Neural progenitor cell (in vitro differentiated cells): Measurements from ENCODE around the gene SHLD1. TPM values are rescaled to one million over a fixed set of nuclear protein-coding genes. Genes with fewer than 3 reads are reported as not detected.
A peak's percentile ranks its signal among the peaks of the same experiment; 100 is the strongest.

ENCODE experiments used
- DNase-seq: peaks from one replicate; pipeline ENCODE4 v3.0.0-alpha.2; 2016; ENCODE audit warnings: low spot score
- H2AFZ ChIP-seq: fragments of 200-600 bp; sonication (generic); replicated peaks from 2 replicates; pipeline ENCODE4 v1.6.1; 2016; ENCODE audit warnings: antibody characterized with exemption
- H3F3A ChIP-seq: fragments of 200-600 bp; sonication (generic); 2 replicates; pipeline ENCODE4 v1.6.1; 2016; ENCODE audit warnings: antibody characterized with exemption, low read depth
- H3K27ac ChIP-seq: fragments of 200-600 bp; sonication (generic); 2 replicates; pipeline ENCODE4 v1.5.1; 2016; ENCODE audit warnings: mild to moderate bottlenecking
- H3K27me3 ChIP-seq: fragments of 200-600 bp; sonication (generic); 2 replicates; pipeline ENCODE4 v1.6.1; 2016; ENCODE audit warnings: mild to moderate bottlenecking, moderate library complexity
- H3K36me3 ChIP-seq: fragments of 200-600 bp; sonication (generic); 2 replicates; pipeline ENCODE4 v1.5.1; 2016
- H3K4me1 ChIP-seq: fragments of 200-600 bp; sonication (generic); 2 replicates; pipeline ENCODE4 v1.6.1; 2016; ENCODE audit warnings: mixed run types
- H3K4me2 ChIP-seq: fragments of 200-600 bp; sonication (generic); 2 replicates; pipeline ENCODE4 v1.6.1; 2016
- H3K4me3 ChIP-seq: fragments of 200-600 bp; sonication (generic); 2 replicates; pipeline ENCODE4 v1.5.1; 2016
- H3K79me2 ChIP-seq: fragments of 200-600 bp; sonication (generic); 2 replicates; pipeline ENCODE4 v1.6.1; 2016; ENCODE audit warnings: low read depth
- H3K9ac ChIP-seq: fragments of 200-600 bp; sonication (generic); 2 replicates; pipeline ENCODE4 v1.6.1; 2016
- H3K9me3 ChIP-seq: fragments of 200-600 bp; sonication (generic); 2 replicates; pipeline ENCODE4 v1.5.1; 2016; ENCODE audit warnings: low read depth
- H4K20me1 ChIP-seq: fragments of 200-600 bp; sonication (generic); 2 replicates; pipeline ENCODE4 v1.6.1; 2016; ENCODE audit warnings: low read depth
- H3K27ac Mint-ChIP-seq: 3 replicates; pipeline ENCODE4 v1.8.0; 2021; ENCODE audit warnings: mixed read lengths
- H3K27me3 Mint-ChIP-seq: 2 replicates; pipeline ENCODE4 v1.8.0; 2022; ENCODE audit warnings: low read depth, mild to moderate bottlenecking, inconsistent platforms, moderate library complexity, mixed read lengths; ENCODE audit not compliant: insufficient read depth
- H3K36me3 Mint-ChIP-seq: 3 replicates; pipeline ENCODE4 v1.8.0; 2021; ENCODE audit warnings: mixed read lengths
- H3K4me1 Mint-ChIP-seq: 3 replicates; pipeline ENCODE4 v1.8.0; 2021; ENCODE audit warnings: mixed read lengths
- H3K4me3 Mint-ChIP-seq: 3 replicates; pipeline ENCODE4 v1.8.0; 2021; ENCODE audit warnings: mild to moderate bottlenecking, moderate library complexity, mixed read lengths
- H3K9me3 Mint-ChIP-seq: 3 replicates; pipeline ENCODE4 v1.8.0; 2020; ENCODE audit warnings: mixed read lengths
- EZH2 ChIP-seq: fragments of 200-600 bp; sonication (generic); IDR thresholded peaks from 2 replicates; pipeline ENCODE4 v1.6.1; 2017; ENCODE audit warnings: antibody characterized with exemption, mild to moderate bottlenecking, moderate library complexity
- EZH2phosphoT487 ChIP-seq: fragments of 200-600 bp; sonication (generic); IDR thresholded peaks from 2 replicates; pipeline ENCODE4 v1.6.1; 2017; ENCODE audit warnings: antibody characterized with exemption
- total RNA-seq: library from RNA; depleted of rRNA; stranded (reverse); fragments of >200 nt; gene quantifications from 2 replicates; pipeline ENCODE4 v1.2.3, GENCODE V29; 2015; ENCODE audit warnings: low replicate concordance
- TF ChIP-seq, protein P1 (sequence below): fragments of 200-600 bp; sonication (generic); IDR thresholded peaks from 2 replicates; pipeline ENCODE4 v1.5.1; 2017; ENCODE audit warnings: antibody characterized with exemption, mild to moderate bottlenecking

SHLD1 gene
- total RNA-seq, 1 donor from 2014 or later: 9.0 TPM

- no peak for TF ChIP-seq EZH2phosphoT487
- TF ChIP-seq, protein P1, sequence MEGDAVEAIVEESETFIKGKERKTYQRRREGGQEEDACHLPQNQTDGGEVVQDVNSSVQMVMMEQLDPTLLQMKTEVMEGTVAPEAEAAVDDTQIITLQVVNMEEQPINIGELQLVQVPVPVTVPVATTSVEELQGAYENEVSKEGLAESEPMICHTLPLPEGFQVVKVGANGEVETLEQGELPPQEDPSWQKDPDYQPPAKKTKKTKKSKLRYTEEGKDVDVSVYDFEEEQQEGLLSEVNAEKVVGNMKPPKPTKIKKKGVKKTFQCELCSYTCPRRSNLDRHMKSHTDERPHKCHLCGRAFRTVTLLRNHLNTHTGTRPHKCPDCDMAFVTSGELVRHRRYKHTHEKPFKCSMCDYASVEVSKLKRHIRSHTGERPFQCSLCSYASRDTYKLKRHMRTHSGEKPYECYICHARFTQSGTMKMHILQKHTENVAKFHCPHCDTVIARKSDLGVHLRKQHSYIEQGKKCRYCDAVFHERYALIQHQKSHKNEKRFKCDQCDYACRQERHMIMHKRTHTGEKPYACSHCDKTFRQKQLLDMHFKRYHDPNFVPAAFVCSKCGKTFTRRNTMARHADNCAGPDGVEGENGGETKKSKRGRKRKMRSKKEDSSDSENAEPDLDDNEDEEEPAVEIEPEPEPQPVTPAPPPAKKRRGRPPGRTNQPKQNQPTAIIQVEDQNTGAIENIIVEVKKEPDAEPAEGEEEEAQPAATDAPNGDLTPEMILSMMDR: no peak
- TF ChIP-seq EZH2: no peak
- H2AFZ ChIP-seq: no peak overlapping the region
- no peaks in the 10 kb centered on the region for H3F3A ChIP-seq
- no peak for DNase-seq
- no peak overlapping the region for H3K27ac Mint-ChIP-seq
- H3K27me3 Mint-ChIP-seq: no peaks in the 10 kb centered on the region
- no peaks in the 10 kb centered on the region for H4K20me1 ChIP-seq
- no peaks in the 10 kb centered on the region for H3K36me3 Mint-ChIP-seq
- H3K27ac ChIP-seq: no peak overlapping the region
- H3K4me3 Mint-ChIP-seq: no peak overlapping the region
- peaks cover 2% of the 10 kb centered on the region for H3K9me3 Mint-ChIP-seq
- H3K4me1 ChIP-seq: no peaks in the 10 kb centered on the region
- H3K79me2 ChIP-seq: no peaks in the 10 kb centered on the region
- no peak overlapping the region for H3K9ac ChIP-seq
- no peak overlapping the region for H3K4me2 ChIP-seq
- no peak overlapping the region for H3K4me3 ChIP-seq
- H3K36me3 ChIP-seq: no peaks in the 10 kb centered on the region
- H3K9me3 ChIP-seq: no peaks in the 10 kb centered on the region
- no peaks in the 10 kb centered on the region for H3K27me3 ChIP-seq
- H3K4me1 Mint-ChIP-seq: no peaks in the 10 kb centered on the region
These were observed 83.2 kb downstream of the SHLD1 start for GRCh38 chr20:5833309-5833941.

GRCh38 chr20:5834436-5835005 lies 84.3 kb downstream of the SHLD1 start:
- Mint-ChIP-seq H3K27me3 (no peaks in the 10 kb centered on the region), H3K27ac (no peak overlapping the region), H3K36me3 (no peaks in the 10 kb centered on the region), H3K4me3 (no peak overlapping the region), H3K9me3 (peaks cover 2% of the 10 kb centered on the region), H3K4me1 (no peaks in the 10 kb centered on the region)
- Histone ChIP-seq H3K79me2 (no peaks in the 10 kb centered on the region), H3K4me1 (no peaks in the 10 kb centered on the region), H3K27ac (no peak overlapping the region), H3K27me3 (no peaks in the 10 kb centered on the region), H3K4me3 (no peak overlapping the region), H3K9me3 (no peaks in the 10 kb centered on the region), H4K20me1 (no peaks in the 10 kb centered on the region), H3K9ac (no peak overlapping the region), H2AFZ (no peak overlapping the region), H3K4me2 (no peak overlapping the region), H3F3A (no peaks in the 10 kb centered on the region), H3K36me3 (no peaks in the 10 kb centered on the region)
- DNase-seq: no peak
- TF ChIP-seq, protein P1: no peak
- no peak for TF ChIP-seq EZH2
- no peak for TF ChIP-seq EZH2phosphoT487

- no peaks in the 10 kb centered on the region for H3K36me3 ChIP-seq
- no peaks in the 10 kb centered on the region for H3K79me2 ChIP-seq
- no peak overlapping the region for H2AFZ ChIP-seq
- no peak overlapping the region for H3K9ac ChIP-seq
- DNase-seq: no peak
- no peaks in the 10 kb centered on the region for H3F3A ChIP-seq
- H3K27me3 ChIP-seq: no peaks in the 10 kb centered on the region
- peaks cover 2% of the 10 kb centered on the region for H3K9me3 Mint-ChIP-seq
- H3K4me3 ChIP-seq: no peak overlapping the region
- no peaks in the 10 kb centered on the region for H3K4me1 Mint-ChIP-seq
- no peak overlapping the region for H3K4me2 ChIP-seq
- H3K27me3 Mint-ChIP-seq: no peaks in the 10 kb centered on the region
- no peak for TF ChIP-seq EZH2phosphoT487
- no peak for TF ChIP-seq EZH2
- TF ChIP-seq, protein P1: no peak
- H4K20me1 ChIP-seq: no peaks in the 10 kb centered on the region
- peak overlapping the region; percentile 85 for H3K27ac Mint-ChIP-seq
- no peaks in the 10 kb centered on the region for H3K9me3 ChIP-seq
- no peak overlapping the region for H3K4me3 Mint-ChIP-seq
- H3K27ac ChIP-seq: no peak overlapping the region
- no peaks in the 10 kb centered on the region for H3K4me1 ChIP-seq
- no peaks in the 10 kb centered on the region for H3K36me3 Mint-ChIP-seq
These were observed 85.2 kb downstream of the SHLD1 start for GRCh38 chr20:5835321-5835821.
